CD4-positive, alpha-beta memory T cell (primary cell): ENCODE results near the gene RSPH1. TPM values are rescaled to one million over a fixed set of nuclear protein-coding genes. Genes with fewer than 3 reads are reported as not detected.

Source experiments
- CTCF ChIA-PET: fragments of 350-600 bp; sonication (Branson Sonifier 250); formaldehyde crosslinking; loops from one replicate; lab custom pipeline; 2021; ENCODE audit warnings: inconsistent platforms; ENCODE audit not compliant: partially characterized antibody; lab: Charles Lee
- POLR2A ChIA-PET: fragments of 350-600 bp; sonication (Branson Sonifier 250); formaldehyde crosslinking; loops from one replicate; lab custom pipeline; 2021; ENCODE audit not compliant: partially characterized antibody; lab: Charles Lee
- DNase-seq, 5 donors: peaks; one replicate each; pipeline versions ENCODE4 v3.0.0 to v3.0.0-alpha.2; 2020 to 2022; ENCODE audit warnings: mixed read lengths in 1 of 5
- H3K27ac ChIP-seq: one replicate; pipeline ENCODE4 v1.7.0; 2013; ENCODE audit warnings: low read depth, low read length
- H3K27me3 ChIP-seq: 2 replicates; pipeline ENCODE4 v1.7.0; 2013; ENCODE audit warnings: mild to moderate bottlenecking, low read length, moderate library complexity; ENCODE audit not compliant: insufficient read depth
- H3K36me3 ChIP-seq: 2 replicates; pipeline ENCODE4 v1.7.0; 2013; ENCODE audit warnings: mild to moderate bottlenecking, low read length, moderate library complexity; ENCODE audit not compliant: insufficient read depth
- H3K4me1 ChIP-seq: 2 replicates; pipeline ENCODE4 v1.7.0; 2013; ENCODE audit warnings: mild to moderate bottlenecking, low read length, moderate library complexity; ENCODE audit not compliant: insufficient read depth
- H3K4me3 ChIP-seq, 2 donors: one replicate each; pipeline ENCODE4 v1.7.0; 2013; ENCODE audit warnings: low read length in 2 of 2, mild to moderate bottlenecking in 1 of 2
- H3K9me3 ChIP-seq, 2 donors: one replicate each; pipeline ENCODE4 v1.7.0; 2013; ENCODE audit warnings: low read length in 2 of 2, control low read depth in 1 of 2; ENCODE audit not compliant: control insufficient read depth in 1 of 2
- H3K27ac Mint-ChIP-seq, 7 donors: one replicate each; pipeline ENCODE4 v1.8.0; 2020 to 2021; ENCODE audit warnings: mixed read lengths in 7 of 7, mild to moderate bottlenecking in 6 of 7, inconsistent platforms in 3 of 7, moderate library complexity in 3 of 7
- H3K27me3 Mint-ChIP-seq, 2 donors: one replicate each; pipeline ENCODE4 v1.8.0; 2020 to 2021; ENCODE audit warnings: mixed read lengths in 2 of 2
- H3K36me3 Mint-ChIP-seq, 2 donors: one replicate each; pipeline ENCODE4 v1.8.0; 2020 to 2021; ENCODE audit warnings: mixed read lengths in 2 of 2, inconsistent platforms in 1 of 2, mild to moderate bottlenecking in 1 of 2
- H3K4me1 Mint-ChIP-seq, 4 donors: one replicate each; pipeline ENCODE4 v1.8.0; 2020 to 2021; ENCODE audit warnings: mixed read lengths in 4 of 4, mild to moderate bottlenecking in 1 of 4
- H3K4me3 Mint-ChIP-seq, 8 donors: one replicate each; pipeline ENCODE4 v1.8.0; 2020 to 2021; ENCODE audit warnings: mixed read lengths in 8 of 8, mild to moderate bottlenecking in 7 of 8, moderate library complexity in 6 of 8, inconsistent platforms in 3 of 8
- H3K9me3 Mint-ChIP-seq, 8 donors: one replicate each; pipeline ENCODE4 v1.8.0; 2020 to 2021; ENCODE audit warnings: mixed read lengths in 8 of 8, mild to moderate bottlenecking in 5 of 8, inconsistent platforms in 3 of 8, moderate library complexity in 1 of 8
- intact Hi-C: fragments of 100-400 bp; cut with micrococcal nuclease; formaldehyde crosslinking; loops from one replicate; pipeline ENCODE4 v1.15.1; 2023
- polyA plus RNA-seq, 2 donors: library from polyadenylated mRNA; unstranded; fragments of 300-500 nt; fragmentation: Illumina TruSeq; gene quantifications; one replicate each; pipeline ENCODE4 v1.2.3, GENCODE V29; 2021
- total RNA-seq, 2 experiments: library from RNA; stranded (reverse); gene quantifications; one replicate each; pipeline ENCODE4 v1.2.3, GENCODE V29; 2021

Gene RSPH1
- total and polyA plus RNA-seq, 4 experiments from 2014 or later: not detected

DNA sequence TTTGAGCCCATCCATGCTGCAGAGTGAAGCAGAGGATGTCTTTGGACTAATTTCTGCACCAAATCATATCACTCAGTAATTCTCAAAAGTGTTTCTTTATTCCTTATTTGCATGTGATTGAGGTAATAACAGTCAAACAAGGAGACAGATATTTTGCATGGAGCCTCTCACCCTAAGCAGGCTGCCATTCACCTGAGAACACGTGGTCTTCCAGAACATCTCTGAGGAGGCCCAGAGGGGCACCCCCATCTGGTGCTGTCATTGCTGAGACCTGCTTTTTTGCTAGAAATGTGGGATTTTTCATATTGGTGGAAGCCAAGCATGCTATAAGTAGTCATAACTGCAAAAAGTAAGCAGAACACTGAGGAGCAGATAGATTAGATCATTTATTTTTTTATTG, 25.4 kb upstream of the RSPH1 start:
- H3K27ac Mint-ChIP-seq: peak overlapping the region in 2 of 7 donors; percentile 4 to 64
- Histone ChIP-seq H3K27me3 (no peaks in the 10 kb centered on the region), H3K9me3 (no peaks in the 10 kb centered on the region), H3K27ac (no peak overlapping the region), H3K36me3 (peaks cover 16% of the 10 kb centered on the region), H3K4me1 (peaks cover 9% of the 10 kb centered on the region), H3K4me3 (no peak overlapping the region)
- H3K4me1 Mint-ChIP-seq: peaks cover 16 to 47% (median 27%) of the 10 kb centered on the region in 4 donors
- CTCF ChIA-PET: no interaction called here
- intact Hi-C loops: no loop called here
- no peaks in the 10 kb centered on the region for H3K9me3 Mint-ChIP-seq
- DNase-seq: no peak
- POLR2A ChIA-PET: no interaction called here
- H3K27me3 Mint-ChIP-seq: no peaks in the 10 kb centered on the region
- H3K36me3 Mint-ChIP-seq: peaks cover 56 to 63% of the 10 kb centered on the region in 2 donors
- H3K4me3 Mint-ChIP-seq: no peak overlapping the region

DNA sequence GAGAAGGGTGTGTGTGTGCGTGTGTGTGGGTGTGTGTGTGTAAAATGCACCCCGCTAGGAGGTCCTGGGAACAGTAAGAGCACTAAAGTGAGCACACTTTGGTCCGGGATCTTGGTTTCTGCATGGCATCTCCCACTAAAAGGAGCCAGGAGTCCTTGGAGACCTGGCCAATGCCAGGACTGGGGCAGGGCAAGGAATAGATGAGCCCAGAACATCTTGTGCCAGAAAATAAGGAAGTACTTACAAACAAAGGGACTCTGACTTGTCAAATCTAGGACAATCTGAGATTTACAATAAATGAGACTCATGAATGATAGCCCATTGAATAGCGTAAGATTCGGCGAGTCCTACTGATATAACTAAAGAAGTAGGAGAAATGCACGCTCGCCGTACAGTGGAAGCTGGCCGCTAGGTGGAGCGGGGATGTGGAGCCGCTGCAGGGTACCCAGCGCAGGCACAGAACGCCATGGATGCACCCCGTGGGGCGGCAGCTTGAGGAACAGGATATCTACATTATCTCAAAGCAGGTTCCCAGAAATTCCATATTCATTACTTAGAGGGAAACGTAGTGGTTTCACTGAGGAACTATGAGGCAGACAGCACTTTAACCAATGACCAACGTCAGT, 24.7 kb upstream of the RSPH1 start:
- Mint-ChIP-seq H3K4me3 (no peak overlapping the region), H3K36me3 (peaks cover 56 to 61% of the 10 kb centered on the region in 2 donors), H3K9me3 (no peaks in the 10 kb centered on the region), H3K4me1 (peaks cover 14 to 51% (median 31%) of the 10 kb centered on the region in 4 donors), H3K27ac (peak overlapping the region in 1 of 7 donors; percentile 42), H3K27me3 (no peaks in the 10 kb centered on the region)
- CTCF ChIA-PET: no interaction called here
- intact Hi-C loops: no loop called here
- Histone ChIP-seq H3K36me3 (peaks cover 13% of the 10 kb centered on the region), H3K9me3 (no peaks in the 10 kb centered on the region), H3K4me3 (no peak overlapping the region), H3K27me3 (no peaks in the 10 kb centered on the region), H3K27ac (no peak overlapping the region), H3K4me1 (peaks cover 14% of the 10 kb centered on the region)
- no peak for DNase-seq
- POLR2A ChIA-PET: no interaction called here

DNA sequence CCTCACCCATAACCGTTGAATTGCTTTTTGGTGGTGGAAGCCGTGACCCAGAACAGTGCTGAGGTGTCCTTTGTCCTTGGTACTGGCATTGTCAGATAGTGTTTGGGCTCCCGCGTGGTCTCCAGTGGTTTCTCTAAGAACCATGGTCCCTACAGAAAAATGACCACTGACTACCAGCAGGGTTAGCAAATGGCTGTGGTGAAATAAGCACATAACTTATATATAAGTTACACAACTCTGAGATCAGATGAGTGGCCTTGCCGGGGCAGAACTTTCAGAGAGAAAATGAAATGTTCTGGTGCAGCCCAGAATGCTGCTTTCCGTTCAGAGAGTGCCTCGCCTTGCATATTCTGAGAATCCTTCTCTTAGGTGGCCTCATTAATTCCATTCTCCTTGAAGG, 22.6 kb upstream of the RSPH1 start:
- no peaks in the 10 kb centered on the region for H3K27me3 ChIP-seq
- ChIA-PET CTCF (no interaction called here), POLR2A (no interaction called here)
- Mint-ChIP-seq H3K36me3 (peaks cover 52 to 55% of the 10 kb centered on the region in 2 donors), H3K4me3 (no peak overlapping the region), H3K9me3 (no peaks in the 10 kb centered on the region), H3K4me1 (peaks cover 19 to 51% (median 30%) of the 10 kb centered on the region in 4 donors), H3K27me3 (no peaks in the 10 kb centered on the region), H3K27ac (peak overlapping the region in 2 of 7 donors; percentile 17 to 42)
- no peak overlapping the region for H3K4me3 ChIP-seq
- no peak for DNase-seq
- no peak overlapping the region for H3K27ac ChIP-seq
- intact Hi-C loops: no loop called here
- H3K9me3 ChIP-seq: no peaks in the 10 kb centered on the region
- peaks cover 21% of the 10 kb centered on the region for H3K4me1 ChIP-seq
- H3K36me3 ChIP-seq: peaks cover 13% of the 10 kb centered on the region

DNA sequence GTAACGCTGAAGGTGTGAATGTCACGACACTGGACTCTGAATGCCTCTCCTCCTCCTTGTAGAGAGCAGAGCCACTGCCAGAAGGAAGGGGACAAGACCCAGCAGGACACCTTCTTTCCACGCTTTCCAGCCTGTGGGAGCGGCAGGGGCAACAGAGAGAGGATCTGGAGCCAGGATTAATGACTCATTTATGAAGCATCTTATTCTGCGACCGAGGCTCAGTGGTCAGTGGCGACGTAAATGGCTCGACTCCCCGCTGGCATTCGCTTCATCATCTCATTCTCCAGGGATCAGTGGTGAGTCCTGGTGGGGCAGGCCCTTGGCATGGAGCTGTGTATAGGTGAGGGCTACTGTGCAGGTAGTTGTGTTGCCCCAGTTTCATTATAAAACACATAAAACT, 22.2 kb upstream of the RSPH1 start:
- CTCF ChIA-PET: no interaction called here
- peak overlapping the region in 1 of 8 donors; percentile 17 for H3K4me3 Mint-ChIP-seq

DNA sequence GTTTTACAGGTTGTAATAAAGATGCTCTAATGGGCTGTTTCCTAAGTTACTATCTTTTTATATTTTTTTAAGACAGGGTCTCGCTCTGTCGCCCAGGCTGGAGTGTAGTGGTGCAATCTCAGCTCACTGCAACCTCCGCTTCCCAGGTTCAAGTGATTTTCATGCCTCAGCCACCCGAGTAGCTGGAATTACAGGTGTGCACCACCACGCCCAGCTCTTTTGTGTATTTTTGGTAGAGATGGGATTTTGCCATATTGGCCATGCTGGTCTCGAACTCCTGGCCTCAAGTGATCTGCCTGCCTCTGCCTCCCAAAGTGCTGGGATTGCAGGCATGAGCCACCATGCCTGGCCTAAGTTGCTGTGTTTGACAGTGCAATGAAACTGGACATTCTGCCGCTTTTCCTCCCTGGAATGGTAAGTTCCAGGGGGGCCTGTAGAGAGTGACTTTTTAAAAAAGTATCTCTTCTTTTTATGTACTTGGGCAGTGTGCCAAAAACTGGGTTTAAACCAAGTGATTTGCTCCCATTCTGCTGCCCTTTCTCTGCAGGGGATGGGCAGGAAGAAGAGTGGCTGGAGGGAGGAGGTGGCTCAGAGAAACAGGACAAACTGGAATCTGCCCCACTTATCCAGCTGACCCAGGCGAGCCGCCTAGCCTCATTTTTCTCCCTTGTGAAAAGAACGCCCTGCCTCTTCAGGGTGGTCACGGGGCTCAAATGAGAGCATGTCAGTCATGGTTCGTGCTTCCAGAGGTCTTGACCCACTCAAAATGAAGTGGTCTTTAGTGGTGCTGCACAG, 19.9 kb upstream of the RSPH1 start:
- peak overlapping the region; percentile 27 to 92 (median 90) for H3K4me3 Mint-ChIP-seq
- POLR2A ChIA-PET: interaction anchor here (2.9 kb wide), 1 partner anchor 11 kb away, joined by 42 read pairs; no protein-coding TSS in a partner anchor
- Histone ChIP-seq H3K9me3 (no peaks in the 10 kb centered on the region), H3K27ac (no peak overlapping the region), H3K4me1 (peaks cover 29% of the 10 kb centered on the region), H3K36me3 (peaks cover 13% of the 10 kb centered on the region), H3K4me3 (no peak overlapping the region), H3K27me3 (no peaks in the 10 kb centered on the region)
- peak overlapping the region in 4 of 7 donors; percentile 3 to 84 (median 74) for H3K27ac Mint-ChIP-seq
- no peak for DNase-seq
- H3K9me3 Mint-ChIP-seq: no peaks in the 10 kb centered on the region
- CTCF ChIA-PET: no interaction called here
- peaks cover 21 to 56% (median 37%) of the 10 kb centered on the region in 4 donors for H3K4me1 Mint-ChIP-seq
- no peaks in the 10 kb centered on the region for H3K27me3 Mint-ChIP-seq
- intact Hi-C loops: no loop called here
- H3K36me3 Mint-ChIP-seq: peaks cover 39 to 42% of the 10 kb centered on the region in 2 donors

More for the DNA sequence above, 22.2 kb upstream of the RSPH1 start:
- Histone ChIP-seq H3K9me3 (no peaks in the 10 kb centered on the region), H3K4me1 (peaks cover 23% of the 10 kb centered on the region), H3K27me3 (no peaks in the 10 kb centered on the region), H3K27ac (no peak overlapping the region), H3K36me3 (peaks cover 13% of the 10 kb centered on the region), H3K4me3 (no peak overlapping the region)
- Mint-ChIP-seq H3K9me3 (no peaks in the 10 kb centered on the region), H3K36me3 (peaks cover 52 to 55% of the 10 kb centered on the region in 2 donors), H3K4me1 (peaks cover 19 to 52% (median 30%) of the 10 kb centered on the region in 4 donors), H3K27me3 (no peaks in the 10 kb centered on the region), H3K27ac (peak overlapping the region in 2 of 7 donors; percentile 17 to 42)
- POLR2A ChIA-PET: no interaction called here
- DNase-seq: no peak
- intact Hi-C loops: no loop called here

DNA sequence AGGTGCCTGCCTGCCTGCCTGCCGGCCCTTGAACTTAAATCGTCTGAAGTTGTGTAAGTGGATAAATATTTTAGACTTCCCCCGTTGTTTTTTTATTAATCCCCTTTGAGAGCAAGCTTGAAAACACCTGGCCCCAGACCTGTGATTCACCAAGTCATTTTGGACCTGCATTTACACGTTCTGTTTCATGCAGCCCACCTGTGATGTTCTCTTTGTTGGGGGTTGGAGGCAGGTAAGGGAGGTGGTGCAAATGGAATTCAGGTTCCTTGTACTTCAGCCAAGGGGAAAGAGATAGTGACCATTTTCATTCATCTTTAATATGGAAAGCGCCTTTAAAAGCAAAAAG, 18.8 kb upstream of the RSPH1 start:
- Mint-ChIP-seq H3K27me3 (no peaks in the 10 kb centered on the region), H3K36me3 (peaks cover 29 to 33% of the 10 kb centered on the region in 2 donors), H3K4me3 (peak overlapping the region; percentile 81 to 92 (median 90)), H3K27ac (peak overlapping the region; percentile 78 to 94 (median 87)), H3K4me1 (peaks cover 19 to 53% (median 33%) of the 10 kb centered on the region in 4 donors), H3K9me3 (no peaks in the 10 kb centered on the region)
- DNase-seq: no peak
- peak overlapping the region; percentile 57 to 79 for H3K4me3 ChIP-seq
- POLR2A ChIA-PET: interaction anchor here (0.6 to 2.9 kb wide), 7 partner anchors 9 to 319 kb away, joined by 3 to 42 read pairs (median 5); partner anchors contain the start of genes RSPH1 and UBASH3A
- peaks cover 29% of the 10 kb centered on the region for H3K4me1 ChIP-seq
- CTCF ChIA-PET: interaction anchor here (1.2 kb wide), 1 partner anchor 110 kb away, joined by 3 read pairs; the partner anchor contains the start of gene UBASH3A
- peaks cover 13% of the 10 kb centered on the region for H3K36me3 ChIP-seq
- H3K27me3 ChIP-seq: no peaks in the 10 kb centered on the region
- intact Hi-C loops: loop anchor here (1.0 kb wide), 1 partner anchor 12 kb away; no protein-coding TSS in a partner anchor
- H3K27ac ChIP-seq: peak overlapping the region; percentile 65
- no peaks in the 10 kb centered on the region for H3K9me3 ChIP-seq
